Measurements from ENCODE around the gene DLG2.

The DLG2 gene

GRCh38 chr11:84465040-84465439 is 1162.1 kb downstream of the DLG2 start:
- DNase-seq (ENCODE audit: low read depth) = no peak

- no peak for DNase-seq (ENCODE audit: low read depth)
Measured at GRCh38 chr11:84455691-84456090, 1171.5 kb downstream of the DLG2 start.

- DNase-seq (ENCODE audit: low read depth) = no peak
Measured at GRCh38 chr11:84452211-84452610, 1174.9 kb downstream of the DLG2 start.

- no peak for DNase-seq (ENCODE audit: low read depth)
Measured at GRCh38 chr11:84438565-84438964, 1188.6 kb downstream of the DLG2 start.

GRCh38 chr11:84437071-84437980 is 1189.8 kb downstream of the DLG2 start:
- no peak for DNase-seq (ENCODE audit: low read depth)

- no peak for DNase-seq (ENCODE audit: low read depth)
Measured at GRCh38 chr11:84430661-84431060, 1196.5 kb downstream of the DLG2 start.

- DNase-seq (ENCODE audit: low read depth) = no peak
Measured at GRCh38 chr11:84425673-84426072, 1201.5 kb downstream of the DLG2 start.

GRCh38 chr11:84420271-84420670 is 1206.9 kb downstream of the DLG2 start:
- DNase-seq (ENCODE audit: low read depth) = no peak

GRCh38 chr11:84419616-84420015 is 1207.5 kb downstream of the DLG2 start:
- no peak for DNase-seq (ENCODE audit: low read depth)

- no peak for DNase-seq (ENCODE audit: low read depth)
Measured at GRCh38 chr11:84414920-84415319, 1212.2 kb downstream of the DLG2 start.

- no peak for DNase-seq (ENCODE audit: low read depth)
Measured at GRCh38 chr11:84413549-84413948, 1213.6 kb downstream of the DLG2 start.

- DNase-seq (ENCODE audit: low read depth) = no peak
Measured at GRCh38 chr11:84412862-84413261, 1214.3 kb downstream of the DLG2 start.

- DNase-seq (ENCODE audit: low read depth) = no peak
Measured at GRCh38 chr11:84408946-84409411, 1218.2 kb downstream of the DLG2 start.

- DNase-seq (ENCODE audit: low read depth) = no peak
Measured at GRCh38 chr11:84407091-84407490, 1220.1 kb downstream of the DLG2 start.

GRCh38 chr11:84398017-84398626 is 1229.0 kb downstream of the DLG2 start:
- no peak for DNase-seq (ENCODE audit: low read depth)

GRCh38 chr11:84396521-84396920 is 1230.6 kb downstream of the DLG2 start:
- DNase-seq (ENCODE audit: low read depth) = no peak

- no peak for DNase-seq (ENCODE audit: low read depth)
Measured at GRCh38 chr11:84390441-84391078, 1236.6 kb downstream of the DLG2 start.

GRCh38 chr11:84389696-84390095 is 1237.4 kb downstream of the DLG2 start:
- DNase-seq (ENCODE audit: low read depth) = no peak

GRCh38 chr11:84384731-84385130 is 1242.4 kb downstream of the DLG2 start:
- DNase-seq (ENCODE audit: low read depth) = no peak

- no peak for DNase-seq (ENCODE audit: low read depth)
Measured at GRCh38 chr11:84383576-84383975, 1243.6 kb downstream of the DLG2 start.

- DNase-seq (ENCODE audit: low read depth) = no peak
Measured at GRCh38 chr11:84381666-84382065, 1245.5 kb downstream of the DLG2 start.

- no peak for DNase-seq (ENCODE audit: low read depth)
Measured at GRCh38 chr11:84372381-84372950, 1254.7 kb downstream of the DLG2 start.

- no peak for DNase-seq (ENCODE audit: low read depth)
Measured at GRCh38 chr11:84358034-84358433, 1269.1 kb downstream of the DLG2 start.

Data from stimulated activated CD4-positive, alpha-beta T cell treated with anti-CD3 and anti-CD28 coated beads, Interleukin-2, amount 100 ng/mL, for 4 hours (primary cell).